GOT3 (cell line): ENCODE measurements around the gene TCF3.
"Not testable (repeated sequence)": the region's sequence is repeated elsewhere in the genome, so short reads cannot be mapped to it uniquely, and the experiment has no call there.

Source experiments
- DNase-seq: peaks from one replicate; lab custom pipeline; 2025; ENCODE audit warnings: mixed read lengths; lab: John Stamatoyannopoulos, UW

The TCF3 gene

DNA sequence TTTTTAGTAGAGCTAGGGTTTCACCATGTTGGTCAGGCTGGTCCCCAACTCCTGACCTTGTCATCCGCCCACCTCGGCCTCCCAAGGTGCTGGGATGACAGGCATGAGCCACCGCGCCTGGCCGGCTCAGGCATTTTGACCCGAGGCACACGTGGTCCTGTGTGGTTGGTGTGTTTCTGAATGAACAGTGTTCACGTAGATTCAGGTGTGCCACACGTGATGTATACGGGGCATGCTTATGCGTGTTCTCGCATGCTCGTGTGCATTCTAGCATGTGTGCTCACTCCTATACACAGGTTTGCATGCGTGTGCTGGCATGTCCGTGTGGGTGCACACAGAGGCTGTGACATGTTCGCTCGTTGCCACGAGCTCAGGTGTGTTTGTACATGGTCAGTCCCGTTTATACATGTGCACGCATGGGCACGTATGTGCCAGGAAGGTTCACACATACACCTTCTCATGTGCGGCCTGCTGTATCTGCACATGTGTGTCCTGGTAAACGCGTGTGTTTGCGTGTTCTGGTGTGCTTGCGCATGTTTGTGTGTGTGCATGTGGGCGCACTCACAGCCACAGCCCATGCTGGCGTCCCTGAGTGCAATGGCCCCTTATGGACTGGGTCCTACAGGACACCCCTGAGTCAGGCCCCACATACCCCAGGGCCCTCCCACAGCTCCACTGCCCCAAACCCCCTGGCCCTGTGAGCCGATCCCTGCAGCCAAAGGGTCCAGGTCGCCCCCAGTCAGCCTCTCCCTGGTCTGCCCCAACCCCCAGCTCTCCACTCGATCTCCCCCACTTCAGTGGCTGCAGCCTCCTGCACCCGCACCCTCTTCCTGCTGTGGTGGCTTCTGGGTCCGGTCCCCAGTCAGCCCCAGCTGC is 20.6 kb upstream of the TCF3 start:
- DNase-seq: no peak

DNA sequence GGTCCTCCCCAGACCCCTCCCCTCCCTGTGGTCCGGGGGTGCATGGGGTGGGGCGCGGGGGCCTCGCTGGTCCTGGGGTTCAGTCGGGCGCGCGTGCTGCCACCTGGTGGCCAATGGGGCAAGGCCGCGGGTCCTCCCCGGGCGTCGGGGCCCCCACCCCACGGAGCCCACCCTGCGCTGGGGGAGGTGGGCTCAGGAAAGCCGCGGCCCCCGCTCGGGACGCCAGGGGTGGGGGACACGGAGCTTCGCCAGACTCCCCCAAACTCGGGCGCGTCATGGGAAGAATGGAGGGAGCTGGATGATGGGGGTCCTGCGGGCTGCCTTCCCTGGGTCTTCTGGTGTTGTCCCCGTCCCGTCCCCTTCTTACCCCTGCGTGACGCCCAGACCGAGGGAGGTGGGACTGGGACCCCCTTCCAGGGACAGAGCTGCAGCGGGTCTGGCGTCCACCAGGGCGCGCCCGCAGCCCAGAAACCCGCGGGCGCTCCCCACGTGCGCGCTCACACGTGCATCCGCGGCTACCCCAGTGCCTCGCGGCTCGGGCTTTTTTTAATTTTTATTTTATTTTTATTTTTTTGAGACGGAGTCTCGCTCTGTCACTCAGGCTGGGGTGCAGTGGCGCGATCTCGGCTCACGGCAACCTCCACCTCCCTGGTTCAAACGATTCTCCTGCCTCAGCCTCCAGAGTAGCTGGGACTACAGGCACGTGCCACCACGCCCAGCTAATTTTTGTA is 19.8 kb upstream of the TCF3 start:
- DNase-seq: no peak

DNA sequence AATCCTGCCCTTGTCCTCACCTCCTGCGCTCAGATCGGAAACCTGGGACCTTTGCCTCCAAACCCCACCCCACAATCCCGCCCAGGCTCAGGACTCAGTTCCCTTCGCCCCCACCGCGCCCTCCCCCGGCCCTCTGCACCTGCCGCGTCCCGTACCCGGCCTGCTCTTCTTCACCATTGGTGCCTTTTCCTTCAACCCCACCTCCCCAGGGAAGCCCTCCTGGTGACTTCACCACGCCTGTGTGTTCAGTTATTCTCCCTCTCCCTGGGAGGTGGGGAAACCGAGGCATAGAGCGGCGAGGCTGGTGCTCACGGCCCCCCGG is 19.3 kb upstream of the TCF3 start:
- DNase-seq: no peak

DNA sequence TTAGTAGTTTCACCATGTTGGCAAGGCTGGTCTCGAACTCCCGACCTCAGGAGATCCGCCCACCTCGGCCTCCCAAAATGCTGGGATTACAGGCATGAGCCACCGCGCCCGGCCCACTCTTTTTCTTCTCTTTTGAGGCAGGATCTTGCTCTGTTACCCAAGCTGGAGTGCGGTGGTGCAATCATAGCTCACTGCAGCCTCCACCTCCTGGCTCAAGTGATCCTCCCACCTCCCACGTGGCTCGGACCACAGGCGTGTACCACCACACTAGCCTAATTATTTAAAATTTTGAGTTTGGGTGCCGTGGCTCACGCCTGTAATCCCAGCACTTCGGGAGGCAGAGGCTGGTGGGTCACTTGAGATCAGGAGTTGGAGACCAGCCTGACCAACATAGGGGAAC is 18.3 kb upstream of the TCF3 start:
- DNase-seq: not testable (repeated sequence)

DNA sequence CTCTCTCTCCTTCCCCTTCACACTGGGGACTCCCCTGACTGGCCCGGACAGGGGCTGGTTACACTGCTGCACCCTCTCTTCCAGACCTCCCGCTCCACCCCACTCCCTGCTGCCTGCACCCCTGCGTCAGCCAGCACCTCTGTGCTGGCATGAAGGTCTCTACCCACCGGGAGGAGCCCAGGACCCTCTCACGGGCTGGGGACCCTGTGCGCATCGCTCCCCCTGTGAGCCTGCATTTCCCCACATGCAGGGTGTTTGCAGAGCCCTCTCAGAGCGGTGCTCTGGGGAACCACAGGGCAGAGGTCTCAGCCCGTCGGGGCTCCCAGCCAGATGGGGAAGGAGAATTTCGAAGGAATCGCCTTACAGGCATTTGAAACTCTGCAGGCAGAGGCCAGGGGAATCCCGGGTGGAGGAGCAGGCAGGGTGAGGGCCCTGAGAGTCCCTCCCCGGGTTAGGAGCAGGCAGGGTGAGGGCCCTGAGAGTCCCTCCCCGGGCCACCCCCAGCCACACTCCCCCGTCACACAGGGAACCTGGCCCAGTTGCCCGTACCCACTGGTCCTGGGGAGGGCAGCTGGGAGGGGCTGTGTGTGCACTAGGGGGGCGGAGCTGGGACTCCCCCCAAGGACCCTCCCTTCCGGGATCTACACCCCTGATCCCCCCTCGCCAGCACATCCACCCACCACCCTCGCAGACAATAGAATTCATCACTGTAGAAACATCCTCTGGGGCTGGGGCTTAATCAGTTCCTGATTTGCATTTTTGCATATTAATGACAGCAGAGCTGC is 16.3 kb upstream of the TCF3 start:
- no peak for DNase-seq

DNA sequence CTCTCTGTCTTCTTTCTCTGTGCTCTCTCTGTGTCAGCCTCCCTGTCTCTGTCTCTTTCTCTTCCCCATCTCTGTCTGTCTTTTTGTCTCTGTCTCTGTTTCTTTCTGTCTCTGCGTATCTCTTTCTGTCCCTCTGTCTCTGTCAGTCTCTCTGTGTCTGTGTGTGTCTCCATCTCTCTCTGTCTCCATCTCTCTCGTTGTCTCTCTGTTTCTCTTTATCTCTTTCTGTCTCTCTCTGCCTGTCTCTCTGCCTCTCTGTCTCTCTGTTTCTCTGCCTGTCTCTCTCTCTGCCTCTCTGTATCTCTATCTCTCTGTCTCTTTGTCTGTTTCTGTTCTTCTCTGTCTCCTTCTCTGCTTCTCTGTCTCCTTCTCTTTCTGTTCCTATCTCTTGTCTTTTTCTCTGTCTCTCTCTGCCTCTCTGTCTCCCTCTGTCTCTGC is 15.7 kb upstream of the TCF3 start:
- no peak for DNase-seq

DNA sequence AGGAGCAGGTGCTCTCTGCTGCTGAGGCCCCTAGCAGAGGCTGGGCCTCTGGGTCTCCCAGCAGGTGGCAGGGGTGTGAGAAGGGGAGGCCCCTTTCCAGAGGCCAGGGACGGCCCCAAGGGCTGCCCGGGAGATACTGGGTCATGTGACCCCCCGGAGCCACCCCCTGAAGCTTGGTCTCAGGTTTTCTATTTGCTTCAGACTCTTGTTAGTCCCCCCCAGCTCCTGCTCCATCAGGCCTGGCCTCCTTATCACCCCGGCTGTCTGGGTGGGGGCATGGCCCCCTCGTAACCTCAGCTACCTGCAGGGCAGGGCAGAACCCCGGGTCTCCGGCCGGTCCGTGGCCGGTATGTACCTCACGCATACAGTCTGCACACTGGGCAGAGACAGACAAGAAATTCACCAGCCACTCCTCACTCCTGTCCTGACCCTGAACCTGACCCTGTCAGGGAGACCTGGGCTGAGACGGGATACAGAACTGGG is 13.2 kb upstream of the TCF3 start:
- DNase-seq: no peak

DNA sequence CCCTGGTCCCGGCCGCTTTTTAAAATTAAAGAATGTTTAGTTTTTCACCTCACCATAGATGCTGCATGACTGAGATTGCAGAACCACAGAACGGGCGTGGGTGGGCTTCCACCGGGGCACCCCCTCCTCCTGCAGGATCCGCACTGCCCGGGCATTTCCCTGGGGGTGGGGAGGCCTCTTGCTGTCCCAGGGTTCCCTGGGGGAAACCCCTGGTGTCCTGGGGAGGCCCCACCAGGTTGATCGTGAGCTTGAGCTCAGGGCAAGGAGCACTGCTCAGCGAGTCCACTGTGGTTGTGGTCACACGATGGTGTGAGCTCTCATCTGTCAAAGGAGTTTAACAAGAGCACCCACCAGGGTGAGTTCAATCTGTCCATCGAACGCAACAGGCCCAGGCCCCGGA is 11.4 kb upstream of the TCF3 start:
- DNase-seq: no peak

DNA sequence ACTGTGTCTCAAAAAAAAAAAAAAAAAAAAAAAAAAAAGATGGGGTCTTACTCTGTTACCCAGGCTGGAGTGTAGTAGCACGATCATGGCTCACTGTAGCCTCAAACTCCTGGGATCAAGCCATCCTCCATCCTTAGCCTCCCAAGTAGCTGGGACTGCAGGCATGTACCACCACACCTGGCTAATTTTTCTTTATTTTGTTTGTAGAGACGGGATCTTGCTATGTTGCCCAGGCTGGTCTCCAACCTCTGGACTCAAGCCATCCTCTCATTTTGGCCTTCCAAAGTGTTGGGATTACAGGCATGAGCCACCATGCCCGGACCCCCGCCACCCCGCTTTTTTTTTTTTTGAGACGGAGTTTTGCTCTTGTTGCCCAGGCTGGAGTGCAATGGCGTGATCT is 10.8 kb upstream of the TCF3 start:
- DNase-seq: not testable (repeated sequence)

DNA sequence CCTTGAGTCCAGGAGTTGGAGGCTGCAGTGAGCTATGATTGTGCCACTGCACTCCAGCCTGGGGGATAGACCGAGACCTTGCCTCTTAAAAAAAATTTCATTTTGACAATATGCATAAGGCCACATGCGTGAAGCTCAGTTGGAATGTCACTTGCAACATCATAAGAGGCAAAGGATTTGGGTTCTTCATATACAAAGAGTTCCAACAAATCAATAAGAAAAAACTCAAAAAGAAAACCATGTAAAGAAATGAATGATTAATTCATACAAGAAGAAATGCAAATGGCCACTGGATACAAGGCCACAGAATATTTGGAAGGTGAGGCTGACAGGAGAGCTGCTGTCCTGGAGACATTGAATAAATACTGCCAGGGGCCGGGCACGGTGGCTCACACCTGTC is 9.6 kb upstream of the TCF3 start:
- DNase-seq: no peak

DNA sequence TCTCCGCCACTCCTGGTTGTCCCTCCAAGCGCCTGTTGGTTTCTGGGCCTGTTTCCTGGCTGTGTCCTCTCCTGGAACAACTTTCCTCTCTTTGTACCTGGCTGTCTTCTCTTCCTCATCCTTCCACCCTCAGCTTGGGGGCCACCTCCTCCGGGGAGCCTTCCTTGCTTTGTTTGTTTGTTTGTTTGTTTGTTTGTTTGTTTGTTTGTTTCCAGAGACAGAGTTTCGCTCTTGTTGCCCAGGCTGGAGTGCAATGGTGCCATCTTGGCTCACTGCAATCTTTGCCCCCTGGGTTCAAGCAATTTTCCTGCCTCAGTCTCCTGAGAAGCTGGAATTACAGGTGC is 6.6 kb upstream of the TCF3 start:
- no peak for DNase-seq

DNA sequence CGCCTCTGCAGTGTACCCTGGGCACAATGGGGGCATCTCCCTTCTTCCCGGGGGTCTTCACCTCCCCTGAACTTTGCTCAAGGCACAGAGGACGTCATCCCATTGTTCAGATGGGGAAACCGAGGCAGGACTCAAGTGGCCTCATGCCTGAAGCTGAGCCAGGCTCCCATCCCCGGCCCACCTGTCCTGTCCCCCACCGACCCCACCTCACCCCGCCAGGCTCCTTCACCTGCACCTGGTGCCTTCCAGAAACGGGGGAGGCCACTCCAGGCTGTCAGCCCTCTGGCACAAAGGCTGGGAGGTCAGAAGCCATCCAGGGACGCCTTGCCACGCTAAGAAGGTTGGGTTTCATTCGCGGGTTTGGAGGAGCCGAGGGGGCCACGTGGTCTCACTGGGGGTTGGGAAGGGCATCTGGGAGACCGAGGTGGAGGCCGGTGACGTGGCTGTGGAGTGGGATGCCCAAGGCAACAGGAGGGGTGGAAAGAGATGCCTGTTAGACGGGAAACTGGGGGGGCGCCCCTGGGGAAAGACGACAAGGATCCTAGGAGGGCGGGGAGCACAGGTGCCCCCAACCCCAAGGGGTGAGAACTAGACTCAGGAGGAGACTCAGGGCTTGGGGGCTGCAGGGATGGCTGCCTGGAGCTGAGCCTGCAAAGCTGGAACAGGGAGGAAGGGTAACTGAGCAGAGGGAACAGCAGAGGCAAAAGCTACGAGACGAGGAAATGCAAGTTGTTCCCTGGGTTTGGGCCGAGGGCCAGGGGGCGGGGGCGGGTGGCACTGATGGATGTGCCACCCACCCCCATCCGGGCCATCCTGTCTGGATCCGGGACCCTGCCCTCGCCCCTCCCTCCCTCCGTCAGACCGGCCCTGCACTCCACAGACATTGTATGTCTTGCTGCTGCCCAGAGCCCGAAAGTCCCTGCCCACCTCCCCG is 6.0 kb upstream of the TCF3 start:
- DNase-seq: no peak

DNA sequence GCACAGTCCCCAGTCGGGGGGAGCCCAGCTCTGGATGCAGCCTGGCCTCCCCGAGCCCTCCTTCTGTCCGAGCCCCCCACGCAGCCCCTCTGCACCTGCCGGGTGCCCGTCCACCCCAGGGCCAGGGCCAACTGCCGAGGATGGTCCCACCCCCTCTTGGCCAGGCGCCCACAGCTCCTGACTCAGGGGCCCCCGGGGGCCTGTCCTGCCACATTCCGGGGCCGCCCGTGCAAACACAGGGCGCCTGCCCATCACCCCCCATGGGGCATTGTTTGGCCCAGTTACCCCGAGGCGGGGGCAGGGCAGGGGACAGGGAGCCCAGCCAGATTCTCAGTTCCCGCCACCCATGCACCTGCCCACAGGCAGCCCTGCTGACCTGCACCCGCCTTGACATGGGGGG is 5.3 kb upstream of the TCF3 start:
- no peak for DNase-seq

DNA sequence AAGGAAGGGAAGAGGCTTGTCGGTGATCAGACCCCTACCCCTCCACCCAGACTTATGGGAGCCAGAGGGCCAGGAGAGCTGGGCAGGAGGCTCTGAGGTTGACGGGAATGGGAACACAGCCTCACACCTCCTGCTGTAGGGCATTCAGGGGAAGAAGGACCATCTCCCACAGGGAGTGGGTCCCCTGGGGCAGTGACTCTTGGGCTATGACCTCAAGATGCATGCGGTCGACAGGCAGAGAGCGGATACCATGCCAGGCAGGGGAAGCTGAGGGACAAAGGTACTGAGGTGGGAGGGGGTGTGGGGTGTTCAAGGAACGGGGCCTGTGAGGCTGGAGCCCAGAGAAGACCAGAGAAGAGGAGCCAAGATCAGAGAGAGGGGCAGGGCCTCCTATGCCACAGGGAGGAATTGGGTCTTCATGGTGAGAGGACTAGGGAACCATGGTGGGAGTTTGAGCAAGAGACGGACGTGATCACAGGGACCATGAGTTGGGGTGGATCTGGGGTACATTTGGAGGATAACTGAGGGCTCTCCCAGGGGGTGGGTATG is 4.6 kb upstream of the TCF3 start:
- DNase-seq: no peak

DNA sequence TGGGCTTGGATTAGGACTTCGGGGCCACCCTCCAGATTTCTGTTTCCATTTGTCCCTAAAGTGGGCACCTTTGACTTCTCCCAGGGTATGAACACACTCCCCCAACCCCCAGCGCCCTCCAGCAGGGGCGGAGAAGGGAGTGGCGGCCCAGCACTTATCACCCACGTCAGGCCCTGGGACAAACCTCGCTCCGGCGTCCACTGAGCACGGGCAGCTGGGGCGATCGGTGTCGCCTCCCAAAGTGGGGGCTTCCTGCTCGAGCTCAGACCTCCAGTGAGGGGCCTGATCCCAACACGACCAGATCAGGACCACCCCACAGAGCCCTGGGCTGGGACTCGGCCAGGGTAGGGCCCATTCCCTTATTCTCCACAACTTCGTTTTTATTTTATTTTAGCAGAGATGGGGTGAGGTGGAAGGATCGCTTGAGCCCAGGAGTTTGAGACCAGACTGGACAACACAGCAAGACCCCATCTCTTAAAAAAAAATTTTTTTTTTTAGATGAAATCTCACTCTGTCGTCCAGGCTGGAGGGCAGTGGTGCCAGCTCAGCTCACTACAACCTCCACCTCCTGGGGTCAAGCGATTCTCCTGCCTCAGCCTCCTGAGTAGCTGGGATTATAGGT is 3.7 kb upstream of the TCF3 start:
- no peak for DNase-seq

DNA sequence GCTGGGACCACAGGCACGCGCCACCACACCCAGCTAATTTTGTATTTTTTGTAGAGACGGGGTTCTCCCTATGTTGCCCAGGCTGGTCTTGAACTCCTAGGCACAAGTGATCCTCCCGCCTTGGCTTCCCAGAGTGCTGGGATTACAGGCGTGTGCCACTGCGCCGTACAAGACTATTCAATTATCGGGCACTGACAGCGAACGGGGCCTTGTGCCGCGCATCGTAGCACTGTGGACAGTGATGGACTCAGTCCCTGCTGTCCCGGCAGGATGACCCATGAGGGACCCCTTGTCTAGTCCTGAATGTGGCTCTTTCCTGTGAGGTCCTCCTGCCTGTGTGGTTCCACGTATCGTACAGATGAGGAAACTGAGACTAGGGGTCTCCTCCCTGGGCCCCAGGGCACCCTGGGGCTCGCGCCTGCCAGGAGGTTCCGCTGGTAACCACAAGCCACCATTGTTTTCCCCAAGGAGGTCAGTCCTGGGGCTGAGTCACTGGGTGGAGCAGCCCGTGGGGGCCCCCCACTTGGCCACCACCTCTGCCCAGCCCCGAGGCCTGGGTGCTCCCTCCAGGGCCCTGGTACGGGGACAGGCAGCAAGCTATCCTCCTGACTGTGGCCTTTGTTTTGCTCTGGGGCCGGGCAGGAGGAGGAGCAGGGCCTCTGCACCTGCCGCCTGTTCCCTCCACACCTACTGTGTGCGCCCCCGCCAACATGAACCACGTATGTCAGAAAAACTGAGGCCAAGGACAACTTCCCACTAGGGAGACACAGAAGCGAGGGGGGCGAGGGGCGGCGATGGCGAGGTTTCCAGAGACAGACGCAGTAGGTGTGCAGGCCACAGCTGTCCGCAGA is 2.9 kb upstream of the TCF3 start:
- DNase-seq: no peak

DNA sequence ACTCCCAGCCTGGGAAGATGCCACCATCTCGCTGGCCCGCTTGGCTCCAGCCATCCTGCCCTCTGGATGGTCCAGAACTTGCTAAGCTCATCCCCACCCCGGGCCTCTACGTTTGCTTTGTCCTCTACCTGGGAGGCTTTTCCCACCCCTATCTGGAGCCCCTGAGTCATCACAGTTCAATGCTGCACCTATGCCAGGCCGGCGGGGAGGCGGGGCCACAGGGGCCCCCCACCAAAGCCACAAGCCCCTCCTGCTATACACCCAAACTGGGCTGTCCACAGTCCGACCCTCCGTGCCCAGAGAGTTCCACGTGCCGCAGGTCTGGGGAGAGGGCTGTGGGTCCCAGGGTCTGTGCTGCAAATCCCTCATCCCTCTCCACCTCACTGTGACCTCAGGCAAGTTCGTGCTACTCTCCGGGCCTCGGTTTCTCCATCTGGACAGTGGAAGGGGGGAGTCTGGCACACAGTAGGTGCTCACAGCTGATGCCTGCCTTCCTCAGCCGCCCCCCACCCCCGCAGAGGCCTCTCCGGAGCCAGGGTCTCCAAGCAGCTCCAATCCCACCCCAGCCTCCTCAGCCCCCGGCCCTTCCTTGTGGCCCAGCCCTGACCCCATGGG is 1.9 kb upstream of the TCF3 start:
- DNase-seq: no peak

DNA sequence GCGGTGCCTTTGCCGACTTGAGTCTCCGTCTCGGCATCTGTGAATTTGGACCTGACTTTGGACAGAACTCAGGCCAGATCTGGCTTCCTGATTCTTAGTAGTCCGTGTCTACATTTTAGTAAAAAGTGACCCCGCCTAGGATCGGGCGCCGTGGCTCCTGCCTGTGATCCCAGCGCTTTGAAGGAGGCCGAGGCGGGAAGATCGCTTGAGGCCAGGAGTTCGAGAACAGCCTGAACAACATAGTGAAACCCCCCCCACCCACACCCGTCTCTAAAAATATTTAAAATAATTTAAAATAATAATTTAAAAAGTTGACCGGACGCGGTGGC is 849 bp upstream of the TCF3 start:
- no peak for DNase-seq

DNA sequence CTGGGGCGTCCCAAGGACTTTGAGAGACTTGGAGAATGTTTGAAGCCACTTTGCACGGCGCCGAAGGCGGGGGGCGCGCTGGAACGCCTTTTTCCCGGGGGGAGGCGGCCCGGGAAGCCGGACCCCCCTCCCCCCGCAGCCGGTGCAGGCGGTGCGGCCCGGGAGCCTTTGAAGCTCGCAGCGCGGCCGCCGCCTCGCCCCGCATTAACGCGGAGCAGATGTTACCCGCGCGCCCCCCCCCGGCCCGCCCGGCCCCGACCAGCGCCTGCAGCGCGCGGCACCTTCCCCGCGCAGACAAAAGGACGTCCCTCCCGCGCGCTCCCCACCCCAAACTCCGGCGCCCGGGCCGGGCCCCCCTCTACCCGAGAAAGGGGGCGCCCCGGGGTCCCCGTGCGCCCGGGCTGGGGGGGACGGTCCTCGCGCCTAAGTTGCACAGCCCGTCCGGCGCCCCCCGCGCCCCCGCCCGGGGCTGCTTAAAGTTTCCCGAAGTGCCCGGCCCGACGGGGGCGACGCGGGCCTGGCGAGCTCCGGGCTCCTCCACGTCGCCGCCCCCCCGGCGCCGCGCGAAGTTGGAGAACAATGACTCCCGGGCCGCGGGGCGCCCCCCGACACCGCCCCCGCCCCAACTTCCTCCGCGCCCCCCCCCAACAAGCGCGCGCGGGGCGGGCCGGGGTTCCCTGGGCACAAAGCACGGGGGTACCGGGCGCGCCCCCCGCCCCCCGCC is 685 bp downstream of the TCF3 start:
- DNase-seq: no peak
